CD4-positive, alpha-beta T cell treated with Interleukin-6 at 100 ng/mL for 8 hours (primary cell): Measurements from ENCODE around the gene SRPRA.

Experiments used
- DNase-seq: peaks from one replicate; pipeline ENCODE4 v3.0.0-alpha.2; 2020; ENCODE audit warnings: mixed read lengths, low spot score

Gene SRPRA

DNA sequence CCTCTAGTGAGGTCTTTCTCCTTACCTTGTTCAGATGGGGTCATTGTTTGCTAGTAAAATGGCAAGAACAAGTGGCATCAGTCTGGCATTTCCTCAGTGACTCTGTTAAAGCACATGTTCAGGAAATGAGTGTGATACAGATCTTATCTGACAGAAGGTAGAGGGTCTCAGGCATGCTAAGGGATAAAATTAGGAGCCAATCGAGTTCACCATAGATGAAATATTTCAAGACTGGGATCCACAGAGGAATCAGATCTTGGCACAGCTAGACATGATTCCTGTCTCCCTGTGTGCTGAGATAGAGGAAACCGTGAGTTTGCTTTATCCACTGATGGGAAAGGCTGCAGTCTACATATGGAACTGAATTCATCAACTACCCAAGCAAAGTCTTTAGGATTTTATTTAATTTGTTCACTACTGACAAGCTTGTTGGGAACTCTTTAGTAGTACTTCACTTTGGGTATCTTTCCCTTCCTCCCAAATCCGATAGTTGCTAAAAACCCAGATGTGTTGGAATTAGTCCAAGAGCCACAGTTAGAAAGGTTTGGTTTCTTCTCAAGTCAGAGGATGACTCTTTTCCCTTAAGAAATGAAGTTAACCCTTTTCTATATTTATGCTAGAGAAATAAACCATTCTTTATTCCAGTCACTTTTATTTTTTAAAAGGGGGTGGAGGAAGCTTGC, 38.7 kb downstream of the SRPRA start:
- no peak for DNase-seq

DNA sequence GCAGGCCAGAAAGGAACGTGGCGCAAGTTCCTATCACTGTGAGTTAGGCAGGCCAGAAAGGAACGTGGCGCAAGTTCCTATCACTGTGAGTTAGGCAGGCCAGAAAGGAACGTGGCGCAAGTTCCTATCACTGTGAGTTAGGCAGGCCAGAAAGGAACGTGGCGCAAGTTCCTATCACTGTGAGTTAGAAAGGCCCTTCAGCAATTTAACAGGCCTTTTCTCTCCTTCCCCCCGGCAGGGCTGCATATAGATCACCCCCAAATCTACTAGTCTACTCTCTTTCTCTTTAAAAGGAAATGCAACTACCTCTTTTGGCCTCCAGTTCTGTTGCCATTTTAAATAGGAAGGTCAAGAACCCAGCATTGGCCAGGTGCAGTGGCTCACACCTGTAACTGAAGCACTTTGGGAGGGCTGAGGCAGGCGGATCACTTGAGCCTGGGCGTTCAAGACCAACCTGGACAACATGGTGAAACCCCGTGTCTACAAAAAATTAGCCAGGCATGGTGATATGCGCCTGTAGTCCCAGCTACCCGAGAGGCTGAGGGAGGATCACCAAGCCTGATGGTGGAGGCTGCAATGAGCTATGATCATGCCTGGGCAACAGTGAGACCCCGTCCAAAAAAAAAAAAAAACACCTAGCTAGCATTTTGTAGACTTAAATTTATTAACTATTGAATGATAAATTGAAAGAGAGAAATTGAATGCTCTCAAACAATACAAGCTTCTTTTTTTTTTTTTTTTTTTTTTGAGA, 42.2 kb downstream of the SRPRA start:
- DNase-seq: no peak

DNA sequence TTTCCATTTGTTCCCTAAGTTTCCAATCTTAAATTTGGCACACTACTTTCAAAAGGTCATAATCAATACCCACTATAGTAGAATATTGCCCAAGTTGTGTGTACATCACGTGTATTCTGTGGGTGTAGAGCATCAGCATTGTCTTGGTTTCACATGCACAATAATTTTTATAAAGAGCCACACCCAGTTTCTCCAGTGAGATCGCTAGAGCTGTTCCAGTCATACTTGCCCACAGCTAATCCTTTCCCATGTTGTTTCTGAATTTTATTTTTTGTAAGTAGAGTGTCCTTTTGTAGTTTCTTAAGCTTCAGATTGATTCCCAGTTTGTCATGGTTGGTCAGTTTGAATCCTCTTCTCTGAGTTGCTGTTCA, 43.4 kb downstream of the SRPRA start:
- DNase-seq: no peak

DNA sequence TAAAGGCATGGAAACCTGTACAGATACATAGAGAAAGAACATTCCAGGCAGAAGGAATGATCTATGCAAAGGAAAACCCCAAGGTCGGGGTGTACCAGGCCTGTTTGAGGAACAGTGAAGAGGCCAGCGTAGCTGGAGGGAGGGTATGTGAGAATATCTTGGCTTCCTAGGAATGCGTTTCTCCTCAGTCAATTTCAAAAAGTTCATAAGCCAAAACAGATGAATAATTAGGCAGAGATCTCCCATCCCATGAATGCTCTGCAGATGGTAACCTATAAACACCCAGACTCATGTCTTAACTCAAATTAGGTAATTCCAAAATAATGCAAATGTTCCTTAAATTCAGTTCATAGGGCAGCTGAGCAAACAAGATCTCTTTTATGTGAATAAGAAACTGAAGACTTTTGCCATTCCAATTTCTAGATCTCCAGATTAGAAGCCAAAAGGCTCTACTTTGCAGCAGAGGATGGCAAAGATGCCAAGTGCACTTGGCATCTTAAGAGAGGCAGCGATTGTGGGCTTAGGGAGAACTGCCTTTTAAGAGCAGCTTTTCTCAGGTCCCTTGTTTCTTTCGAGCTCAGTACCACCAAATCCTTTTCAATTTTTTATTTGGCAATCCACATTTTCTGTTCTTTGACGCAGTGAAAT, 43.9 kb downstream of the SRPRA start:
- DNase-seq: no peak

DNA sequence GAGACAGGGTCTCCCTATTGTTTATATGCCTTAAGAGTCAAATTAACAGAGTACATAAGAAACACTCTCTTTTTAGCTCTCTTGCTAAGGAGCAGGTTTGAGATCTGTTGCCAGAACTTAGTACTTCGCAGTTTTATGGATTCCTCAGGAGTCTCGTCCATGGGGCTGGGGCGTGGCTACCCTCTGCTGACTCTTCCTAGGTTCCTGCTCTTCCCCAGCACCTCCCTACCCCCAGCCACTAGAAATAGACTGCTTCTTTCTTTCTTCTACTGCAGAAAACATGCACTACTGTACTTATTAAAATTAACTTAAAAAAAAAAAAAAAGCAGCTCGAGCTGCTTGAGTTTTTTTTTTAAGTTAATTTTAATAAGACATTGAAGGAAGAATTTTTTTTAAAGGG, 49.1 kb downstream of the SRPRA start:
- DNase-seq: no peak

DNA sequence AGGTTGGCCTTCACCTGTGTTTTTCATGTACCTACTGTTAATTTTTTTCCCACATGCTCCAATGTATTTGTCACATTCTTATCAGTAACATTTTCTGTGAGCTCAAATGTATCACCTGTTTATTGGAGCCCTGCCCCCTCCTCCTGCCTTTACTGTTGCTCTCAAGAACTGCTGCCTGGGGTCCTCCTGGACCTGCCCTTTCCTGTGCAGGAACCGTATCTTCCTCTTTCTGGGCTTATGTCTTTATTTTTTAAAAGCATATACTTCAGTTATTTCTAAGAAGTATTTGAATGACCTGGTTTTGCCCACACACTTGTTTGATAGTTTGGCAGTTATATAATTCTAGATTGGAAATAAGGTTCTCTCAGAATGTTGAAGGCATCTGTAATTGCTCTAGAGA, 51.2 kb downstream of the SRPRA start:
- no peak for DNase-seq

DNA sequence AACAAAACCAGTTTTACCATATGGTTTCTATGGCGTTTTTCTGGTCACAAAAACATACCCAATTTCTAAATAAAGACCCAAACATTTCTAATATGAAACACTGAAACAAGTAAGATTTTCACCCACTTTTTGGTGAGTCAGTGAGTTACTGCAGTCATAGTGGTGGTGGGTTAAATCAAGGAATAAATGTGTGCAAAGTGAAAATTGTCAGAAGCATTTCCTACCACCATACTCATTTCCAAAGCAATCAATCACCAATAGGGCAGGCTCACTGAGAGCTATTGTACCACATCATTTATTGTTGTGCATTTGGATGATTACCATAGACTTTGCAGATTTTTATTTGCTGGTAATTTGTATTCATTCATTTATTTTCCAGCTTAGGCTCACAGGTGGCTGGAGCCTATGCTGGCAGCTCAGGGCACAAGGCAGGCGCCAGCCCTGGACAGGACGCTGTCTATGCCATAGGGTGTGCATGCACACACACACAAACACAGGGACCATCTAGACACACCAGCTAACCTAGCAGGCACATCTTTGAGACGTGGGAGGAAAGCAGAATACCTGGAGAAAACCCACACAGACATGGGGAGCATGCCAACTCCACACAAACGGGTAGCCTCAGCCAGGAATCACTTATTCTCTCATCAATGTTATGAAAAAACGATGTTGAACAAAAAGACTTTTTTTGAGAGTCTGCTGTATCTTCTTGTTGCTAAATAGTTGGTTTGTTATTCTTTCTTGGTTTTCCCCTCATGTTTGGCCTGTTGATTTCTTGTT, 52.0 kb downstream of the SRPRA start:
- DNase-seq: no peak

DNA sequence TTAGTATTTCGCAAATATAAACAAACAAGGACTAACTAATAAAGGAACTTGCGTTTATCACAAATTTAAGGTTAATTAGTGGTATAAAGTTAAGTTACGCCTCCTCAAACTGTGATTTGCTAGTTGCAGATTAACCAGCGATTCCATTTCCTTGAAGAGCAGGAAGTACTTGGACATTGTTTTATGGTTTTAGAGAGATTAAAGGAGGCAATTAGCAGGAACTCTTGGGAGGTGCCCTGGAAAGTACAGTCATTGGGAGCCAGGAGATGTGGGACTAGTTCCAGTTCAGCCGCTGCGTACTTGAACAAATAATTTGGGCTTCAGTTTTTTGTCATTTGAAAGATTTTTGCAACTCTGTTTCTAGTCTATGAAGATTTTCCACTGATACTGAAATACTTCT, 53.9 kb downstream of the SRPRA start:
- no peak for DNase-seq

DNA sequence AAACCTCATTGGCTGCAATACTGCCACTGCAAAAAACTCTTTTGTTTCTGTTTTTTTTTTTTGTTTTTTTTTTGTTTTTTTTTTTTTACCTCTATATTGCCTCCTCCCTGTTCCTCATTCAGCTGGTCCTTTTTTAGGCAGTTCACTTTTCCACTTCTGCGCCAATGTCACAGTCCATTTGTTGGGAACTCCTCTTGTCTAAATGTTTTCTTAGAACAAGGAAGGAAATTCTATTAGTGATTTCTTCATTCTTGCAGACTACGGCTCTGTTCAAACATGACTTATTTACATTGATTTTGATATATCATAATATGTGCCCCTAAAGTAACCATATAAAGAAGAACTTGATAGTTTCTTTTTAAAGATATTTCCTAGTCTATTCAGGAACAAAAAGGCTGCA, 54.3 kb downstream of the SRPRA start:
- DNase-seq: no peak
